Transverse colon (tissue), 3 donors: ENCODE data around the gene PIEZO2.

Experiments used
- POLR2A ChIP-seq: fragments of 450-650 bp; IDR thresholded peaks from one replicate; pipeline ENCODE4 v1.6.1; 2016; ENCODE audit warnings: antibody characterized with exemption, mild to moderate bottlenecking, moderate library complexity
- TF ChIP-seq, protein P1 (sequence below), 5 experiments: fragments of 200-600 bp in 3 of 5; fragments of 450-650 bp in 2 of 5; sonication (generic) in 3 of 5; IDR thresholded peaks; 1 replicate in 2 of 5; 2 replicates in 3 of 5; pipeline ENCODE4 v1.5.1; 2016 to 2017; ENCODE audit warnings: antibody characterized with exemption in 5 of 5, inconsistent platforms in 3 of 5, mild to moderate bottlenecking in 2 of 5, moderate library complexity in 1 of 5

DNA sequence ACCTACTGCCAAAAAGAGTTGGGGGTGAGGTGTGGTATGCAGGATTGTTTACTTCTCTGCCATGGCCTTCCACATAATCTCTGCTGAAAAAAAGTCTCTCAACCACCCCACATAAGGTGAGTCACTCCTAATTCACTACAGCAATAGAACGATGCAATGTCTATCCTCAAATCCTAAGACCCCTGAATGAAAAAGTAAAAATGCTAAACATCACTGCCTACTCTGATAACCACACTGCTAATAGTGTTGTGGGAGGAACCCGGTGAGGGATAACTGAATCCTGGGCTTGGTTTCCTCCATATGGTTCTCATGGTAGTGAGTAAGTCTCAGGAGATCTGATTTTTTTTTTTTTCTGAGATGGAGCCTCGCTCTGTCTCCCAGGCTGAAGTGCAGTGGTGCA, 252.5 kb downstream of the PIEZO2 start:
- TF ChIP-seq, protein P1, sequence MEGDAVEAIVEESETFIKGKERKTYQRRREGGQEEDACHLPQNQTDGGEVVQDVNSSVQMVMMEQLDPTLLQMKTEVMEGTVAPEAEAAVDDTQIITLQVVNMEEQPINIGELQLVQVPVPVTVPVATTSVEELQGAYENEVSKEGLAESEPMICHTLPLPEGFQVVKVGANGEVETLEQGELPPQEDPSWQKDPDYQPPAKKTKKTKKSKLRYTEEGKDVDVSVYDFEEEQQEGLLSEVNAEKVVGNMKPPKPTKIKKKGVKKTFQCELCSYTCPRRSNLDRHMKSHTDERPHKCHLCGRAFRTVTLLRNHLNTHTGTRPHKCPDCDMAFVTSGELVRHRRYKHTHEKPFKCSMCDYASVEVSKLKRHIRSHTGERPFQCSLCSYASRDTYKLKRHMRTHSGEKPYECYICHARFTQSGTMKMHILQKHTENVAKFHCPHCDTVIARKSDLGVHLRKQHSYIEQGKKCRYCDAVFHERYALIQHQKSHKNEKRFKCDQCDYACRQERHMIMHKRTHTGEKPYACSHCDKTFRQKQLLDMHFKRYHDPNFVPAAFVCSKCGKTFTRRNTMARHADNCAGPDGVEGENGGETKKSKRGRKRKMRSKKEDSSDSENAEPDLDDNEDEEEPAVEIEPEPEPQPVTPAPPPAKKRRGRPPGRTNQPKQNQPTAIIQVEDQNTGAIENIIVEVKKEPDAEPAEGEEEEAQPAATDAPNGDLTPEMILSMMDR (IDR thresholded peaks at IDR 0.05) = no peak
- TF ChIP-seq POLR2A = no peak
